Mesenchymal stem cell (in vitro differentiated cells and primary cell): ENCODE measurements around the gene NDUFV1.
"Not testable (repeated sequence)": the region's sequence is repeated elsewhere in the genome, so short reads cannot be mapped to it uniquely, and the experiment has no call there.

Experiments
- DNase-seq: peaks from one replicate; pipeline ENCODE4 v3.0.0-alpha.2; 2013
- H2AFZ ChIP-seq: one replicate; pipeline ENCODE4 v1.6.1; 2013; ENCODE audit warnings: low read depth, mild to moderate bottlenecking, control low read depth, inconsistent platforms, low read length, moderate library complexity
- H2AK5ac ChIP-seq: 2 replicates; pipeline ENCODE4 v1.6.1; 2013; ENCODE audit warnings: low read length, moderate library complexity, mild to moderate bottlenecking, inconsistent platforms; ENCODE audit not compliant: severe bottlenecking
- H2BK120ac ChIP-seq: one replicate; pipeline ENCODE4 v1.6.1; 2013; ENCODE audit warnings: low read depth, mild to moderate bottlenecking, inconsistent platforms, low read length, moderate library complexity
- H2BK12ac ChIP-seq, 2 experiments: one replicate each; pipeline ENCODE4 v1.6.1; 2013; ENCODE audit warnings: inconsistent platforms in 2 of 2, low read length in 2 of 2, mild to moderate bottlenecking in 2 of 2, moderate library complexity in 2 of 2, control low read depth in 1 of 2
- H2BK15ac ChIP-seq: one replicate; pipeline ENCODE4 v1.6.1; 2013; ENCODE audit warnings: mild to moderate bottlenecking, low read depth, inconsistent platforms; ENCODE audit not compliant: poor library complexity, severe bottlenecking
- H2BK5ac ChIP-seq: 2 replicates; pipeline ENCODE4 v1.6.1; 2013; ENCODE audit warnings: low read depth, mild to moderate bottlenecking, low read length, control low read depth, inconsistent platforms; ENCODE audit not compliant: poor library complexity, severe bottlenecking
- H3K14ac ChIP-seq, 2 experiments: one replicate each; pipeline ENCODE4 v1.6.1; 2013; ENCODE audit warnings: inconsistent platforms in 2 of 2, low read length in 2 of 2, control low read depth in 1 of 2, mild to moderate bottlenecking in 1 of 2, moderate library complexity in 1 of 2
- H3K18ac ChIP-seq, 2 experiments: one replicate each; pipeline ENCODE4 v1.6.1; 2013; ENCODE audit warnings: inconsistent platforms in 2 of 2, low read length in 2 of 2, control low read depth in 1 of 2, low read depth in 1 of 2, mild to moderate bottlenecking in 1 of 2
- H3K23ac ChIP-seq, 2 experiments: one replicate each; pipeline ENCODE4 v1.6.1; 2013; ENCODE audit warnings: inconsistent platforms in 2 of 2, low read length in 2 of 2, mild to moderate bottlenecking in 2 of 2, moderate library complexity in 2 of 2, control low read depth in 1 of 2
- H3K27ac ChIP-seq: 2 replicates; pipeline ENCODE4 v1.5.1; 2013; ENCODE audit warnings: mild to moderate bottlenecking, moderate library complexity, low read length, control low read depth, inconsistent platforms; ENCODE audit not compliant: poor library complexity, severe bottlenecking
- H3K27me3 ChIP-seq, 2 experiments: 2 replicates each; pipeline versions ENCODE4 v1.6.1 to v1.7.0; 2013; ENCODE audit warnings: low read length in 2 of 2, mild to moderate bottlenecking in 2 of 2, moderate library complexity in 2 of 2, control low read depth in 1 of 2, inconsistent platforms in 1 of 2; ENCODE audit not compliant: control insufficient read depth in 1 of 2, insufficient read depth in 1 of 2
- H3K36me3 ChIP-seq, 2 experiments: 2 replicates each; pipeline versions ENCODE4 v1.6.1 to v1.7.0; 2013; ENCODE audit warnings: low read length in 2 of 2, control low read depth in 1 of 2, inconsistent platforms in 1 of 2, low read depth in 1 of 2, mild to moderate bottlenecking in 1 of 2; ENCODE audit not compliant: insufficient read depth in 2 of 2, control insufficient read depth in 1 of 2
- H3K4ac ChIP-seq, 2 experiments: one replicate each; pipeline ENCODE4 v1.6.1; 2013; ENCODE audit warnings: inconsistent platforms in 2 of 2, low read length in 2 of 2, mild to moderate bottlenecking in 2 of 2, moderate library complexity in 2 of 2, control low read depth in 1 of 2, low read depth in 1 of 2
- H3K4me1 ChIP-seq: 2 replicates; pipeline ENCODE4 v1.6.1; 2013; ENCODE audit warnings: low read depth, low read length, control low read depth; ENCODE audit not compliant: control insufficient read depth, insufficient read depth
- H3K4me2 ChIP-seq: 2 replicates; pipeline ENCODE4 v1.6.1; 2013; ENCODE audit warnings: low read length, mild to moderate bottlenecking, inconsistent platforms; ENCODE audit not compliant: poor library complexity, severe bottlenecking
- H3K4me3 ChIP-seq, 2 experiments: 2 replicates each; pipeline versions ENCODE4 v1.5.1 to v1.7.0; 2013; ENCODE audit warnings: low read length in 2 of 2, mild to moderate bottlenecking in 2 of 2, control low read depth in 1 of 2, low read depth in 1 of 2; ENCODE audit not compliant: insufficient read depth in 1 of 2
- H3K79me1 ChIP-seq: replicated peaks from 2 replicates; pipeline ENCODE4 v1.6.1; 2013; ENCODE audit warnings: mild to moderate bottlenecking, control low read depth, low read length, inconsistent platforms; ENCODE audit not compliant: poor library complexity, severe bottlenecking
- H3K9ac ChIP-seq: 2 replicates; pipeline ENCODE4 v1.7.0; 2013; ENCODE audit warnings: mild to moderate bottlenecking, low read length, moderate library complexity
- H3K9me3 ChIP-seq: 2 replicates; pipeline ENCODE4 v1.7.0; 2013; ENCODE audit warnings: mild to moderate bottlenecking, low read length; ENCODE audit not compliant: control insufficient read depth
- H4K8ac ChIP-seq: one replicate; pipeline ENCODE4 v1.6.1; 2013; ENCODE audit warnings: inconsistent platforms, mild to moderate bottlenecking, low read length, moderate library complexity
- H4K91ac ChIP-seq: one replicate; pipeline ENCODE4 v1.6.1; 2013; ENCODE audit warnings: mild to moderate bottlenecking, low read length, inconsistent platforms
- WGBS: methylation state at CpG from one replicate; pipeline ENCODE4 v1.1.7; 2013; ENCODE audit warnings: mixed read lengths; 5-methylcytosine and 5-hydroxymethylcytosine counted together

NDUFV1 gene

DNA sequence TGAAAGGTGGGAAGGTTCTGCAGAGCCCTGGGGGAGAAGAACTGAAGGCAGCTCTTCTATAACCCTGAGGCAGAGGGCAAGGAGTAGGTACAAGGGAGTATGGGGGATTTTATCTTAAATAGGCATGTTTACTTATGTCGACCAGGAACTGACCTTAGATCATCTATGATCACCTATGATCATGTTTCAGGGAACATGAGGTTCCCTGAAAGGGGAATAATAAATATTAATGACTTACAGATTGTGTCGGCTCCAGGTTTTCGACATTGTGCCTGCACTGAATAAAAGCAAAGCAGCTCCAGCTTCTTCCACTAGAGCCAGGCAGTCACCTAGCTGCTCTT lies 13.2 kb upstream of the NDUFV1 start:
- Histone ChIP-seq H4K8ac (no peak overlapping the region), H3K9ac (no peak overlapping the region), H2AK5ac (no peak overlapping the region), H3K36me3 (peaks cover 4 to 7% of the 10 kb centered on the region in 2 experiments), H3K18ac (no peak overlapping the region), H2AFZ (no peak overlapping the region), H2BK120ac (no peak overlapping the region), H3K79me1 (no peaks in the 10 kb centered on the region), H3K4ac (no peak overlapping the region), H2BK12ac (no peak overlapping the region), H2BK5ac (no peak overlapping the region), H3K27me3 (peaks cover 0 to 13% of the 10 kb centered on the region in 2 experiments), H3K4me1 (no peaks in the 10 kb centered on the region), H3K23ac (no peak overlapping the region), H3K14ac (no peak overlapping the region), H3K27ac (no peak overlapping the region), H4K91ac (no peak overlapping the region), H3K9me3 (peaks cover 4% of the 10 kb centered on the region), H2BK15ac (no peak overlapping the region), H3K4me3 (no peak overlapping the region), H3K4me2 (no peak overlapping the region)
- WGBS, result 97% methylated on average over 2 of the region's 3 CpGs
- DNase-seq, result no peak

DNA sequence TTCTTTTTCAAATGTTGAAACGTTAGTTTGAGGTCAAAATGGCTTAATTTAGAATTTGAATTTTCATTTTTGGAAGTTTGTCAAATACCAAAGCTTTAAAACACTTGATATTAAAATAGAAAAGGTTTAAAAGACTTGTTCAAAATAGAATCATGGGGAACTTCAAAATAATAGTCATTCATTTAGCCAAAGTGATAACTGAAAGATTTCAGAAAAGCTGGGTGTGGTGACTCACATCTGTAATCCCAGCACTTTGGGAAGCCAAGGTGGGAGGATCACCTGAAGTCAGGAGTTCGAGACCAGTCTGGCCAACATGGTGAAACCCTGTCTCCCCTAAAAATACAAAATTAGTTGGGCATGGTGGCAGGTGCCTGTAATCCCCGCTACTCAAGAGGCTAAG lies 12.3 kb upstream of the NDUFV1 start:
- Histone ChIP-seq H4K8ac (no peak overlapping the region), H2BK120ac (no peak overlapping the region), H3K9me3 (peaks cover 4% of the 10 kb centered on the region), H3K4me1 (no peaks in the 10 kb centered on the region), H3K27ac (no peak overlapping the region), H3K4me3 (no peak overlapping the region), H2AK5ac (no peak overlapping the region), H3K14ac (no peak overlapping the region), H3K27me3 (peaks cover 0 to 21% of the 10 kb centered on the region in 2 experiments), H3K9ac (no peak overlapping the region), H2BK12ac (no peak overlapping the region), H3K18ac (no peak overlapping the region), H2AFZ (no peak overlapping the region), H3K36me3 (no peaks in the 10 kb centered on the region), H4K91ac (no peak overlapping the region), H3K4me2 (no peak overlapping the region), H3K4ac (no peak overlapping the region), H2BK15ac (no peak overlapping the region), H3K23ac (no peak overlapping the region), H3K79me1 (no peaks in the 10 kb centered on the region), H2BK5ac (no peak overlapping the region)
- 86% methylated on average over 1 of the region's 3 CpGs for WGBS
- no peak for DNase-seq

DNA sequence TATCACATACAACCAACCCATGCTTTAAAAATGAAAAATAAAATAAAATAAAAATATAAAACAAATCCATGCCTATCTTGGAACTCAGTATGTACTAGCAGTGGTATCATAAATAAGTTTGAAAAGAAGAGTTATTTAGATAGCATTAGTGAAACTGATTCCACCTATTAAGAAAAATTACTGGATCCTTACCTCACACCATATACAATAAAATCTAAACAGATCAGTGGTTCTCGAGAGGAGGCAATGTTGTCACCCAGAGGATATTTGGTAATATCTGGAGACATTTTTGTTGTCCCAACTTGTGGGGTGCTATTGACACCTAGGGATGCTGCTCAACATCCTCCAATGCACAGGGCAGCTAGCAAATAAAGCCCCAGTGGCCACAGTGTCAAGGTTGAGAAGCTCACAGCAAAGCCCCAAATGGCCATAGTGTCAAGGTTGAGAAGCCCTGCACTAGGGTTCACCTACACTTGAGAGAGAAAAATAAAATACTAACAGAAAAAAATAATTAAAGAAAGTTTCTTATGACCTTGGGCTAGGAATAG lies 9.9 kb upstream of the NDUFV1 start:
- Histone ChIP-seq H3K79me1 (no peaks in the 10 kb centered on the region), H3K18ac (no peak overlapping the region), H2BK120ac (no peak overlapping the region), H2BK15ac (no peak overlapping the region), H3K4me1 (no peaks in the 10 kb centered on the region), H3K9ac (no peak overlapping the region), H3K9me3 (peaks cover 4% of the 10 kb centered on the region), H3K4me2 (no peak overlapping the region), H3K23ac (no peak overlapping the region), H4K91ac (no peak overlapping the region), H3K27ac (no peak overlapping the region), H3K4ac (no peak overlapping the region), H3K27me3 (peaks cover 12 to 33% of the 10 kb centered on the region in 2 experiments), H3K36me3 (no peaks in the 10 kb centered on the region), H2AFZ (no peak overlapping the region), H4K8ac (no peak overlapping the region), H3K14ac (no peak overlapping the region), H2AK5ac (no peak overlapping the region), H3K4me3 (no peak overlapping the region), H2BK12ac (no peak overlapping the region), H2BK5ac (no peak overlapping the region)
- 76% methylated on average over 1 of the region's 1 CpG for WGBS
- no peak for DNase-seq

DNA sequence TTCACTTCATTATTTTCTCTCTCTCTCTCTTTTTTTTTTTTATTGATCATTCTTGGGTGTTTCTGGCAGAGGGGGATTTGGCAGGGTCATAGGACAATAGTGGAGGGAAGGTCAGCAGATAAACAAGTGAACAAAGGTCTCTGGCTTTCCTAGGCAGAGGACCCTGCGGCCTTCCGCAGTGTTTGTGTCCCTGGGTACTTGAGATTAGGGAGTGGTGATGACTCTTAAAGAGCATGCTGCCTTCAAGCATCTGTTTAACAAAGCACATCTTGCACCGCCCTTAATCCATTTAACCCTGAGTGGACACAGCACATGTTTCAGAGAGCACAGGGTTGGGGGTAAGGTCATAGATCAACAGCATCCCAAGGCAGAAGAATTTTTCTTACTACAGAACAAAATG lies 9.3 kb upstream of the NDUFV1 start:
- H3K9ac ChIP-seq, H3K9me3 ChIP-seq, H3K4me1 ChIP-seq, H2AK5ac ChIP-seq, H3K4ac ChIP-seq, H3K27ac ChIP-seq, H3K4me2 ChIP-seq, H2AFZ ChIP-seq, H3K4me3 ChIP-seq, H3K18ac ChIP-seq, DNase-seq, H4K91ac ChIP-seq, H2BK5ac ChIP-seq, H2BK12ac ChIP-seq, H3K36me3 ChIP-seq, H3K79me1 ChIP-seq, H4K8ac ChIP-seq, H2BK120ac ChIP-seq, H3K23ac ChIP-seq, H2BK15ac ChIP-seq, H3K14ac ChIP-seq: not testable (repeated sequence)
- peaks cover 12 to 33% of the 10 kb centered on the region in 2 experiments for H3K27me3 ChIP-seq
- WGBS, result no CpG with 5 or more reads among the region's 3 CpGs
